LoVo (cell line): ENCODE results near the gene PPP4C.
"Not testable (repeated sequence)": the region's sequence is repeated elsewhere in the genome, so short reads cannot be mapped to it uniquely, and the experiment has no call there.

ENCODE experiments used
- DNase-seq: peaks from one replicate; pipeline ENCODE4 v3.0.0-alpha.2; 2016; ENCODE audit warnings: low spot score

The PPP4C gene

GRCh38 chr16:30096862-30097563, 21.2 kb downstream of the PPP4C start:
- DNase-seq, result no peak

- DNase-seq, result no peak
These were observed 28.3 kb downstream of the PPP4C start for GRCh38 chr16:30104090-30104489.

- peak; percentile 67 for DNase-seq
These were observed 28.7 kb downstream of the PPP4C start for GRCh38 chr16:30104492-30104891.

GRCh38 chr16:30108059-30108850, 32.5 kb downstream of the PPP4C start:
- no peak for DNase-seq

GRCh38 chr16:30110661-30111060, 34.9 kb downstream of the PPP4C start:
- no peak for DNase-seq

- DNase-seq, result no peak
These were observed 36.6 kb downstream of the PPP4C start for GRCh38 chr16:30112197-30113030.

- no peak for DNase-seq
These were observed 37.4 kb downstream of the PPP4C start, which contains the start of gene GDPD3 for GRCh38 chr16:30113031-30113710. GDPD3 (minus strand) TSS chr16:30113537; CDS start chr16:30113478, 59 bp downstream.

- no peak for DNase-seq
These were observed 38.0 kb downstream of the PPP4C start for GRCh38 chr16:30113711-30114333.

- DNase-seq, result no peak
These were observed 38.6 kb downstream of the PPP4C start for GRCh38 chr16:30114411-30114810.

GRCh38 chr16:30114833-30115232, 39.0 kb downstream of the PPP4C start:
- DNase-seq, result not testable (repeated sequence)

- DNase-seq, result peak; percentile 65
These were observed 39.4 kb downstream of the PPP4C start for GRCh38 chr16:30115238-30115637.

GRCh38 chr16:30116291-30117207, 40.8 kb downstream of the PPP4C start:
- DNase-seq, result no peak

GRCh38 chr16:30117768-30118167, 42.0 kb downstream of the PPP4C start:
- DNase-seq, result no peak

- no peak for DNase-seq
These were observed 43.6 kb downstream of the PPP4C start for GRCh38 chr16:30119428-30119827.

GRCh38 chr16:30120340-30121105, 44.7 kb downstream of the PPP4C start:
- peak; percentile 64 for DNase-seq

GRCh38 chr16:30121741-30122571, 46.2 kb downstream of the PPP4C start:
- DNase-seq, result no peak

GRCh38 chr16:30122604-30123160, 46.9 kb downstream of the PPP4C start:
- DNase-seq, result no peak

- DNase-seq, result no peak
These were observed 49.2 kb downstream of the PPP4C start for GRCh38 chr16:30124985-30125379.
